Measurements from ENCODE around the gene TTLL6.
"Not testable (repeated sequence)": the region's sequence is repeated elsewhere in the genome, so short reads cannot be mapped to it uniquely, and the experiment has no call there.

The TTLL6 gene

GRCh38 chr17:48843187-48843900, 26.3 kb upstream of the TTLL6 start:
- no peak for TF ChIP-seq CTCF (IDR thresholded peaks at IDR 0.05; ENCODE audit: extremely low read depth, missing control alignments)
- DNase-seq (ENCODE audit: low spot score) = no peak

GRCh38 chr17:48842746-48843145, 25.7 kb upstream of the TTLL6 start:
- DNase-seq (ENCODE audit: low spot score) = no peak
- TF ChIP-seq CTCF (IDR thresholded peaks at IDR 0.05; ENCODE audit: extremely low read depth, missing control alignments) = no peak

GRCh38 chr17:48841395-48841831, 24.4 kb upstream of the TTLL6 start:
- peak; percentile 68 for DNase-seq (ENCODE audit: low spot score)
- no peak for TF ChIP-seq CTCF (IDR thresholded peaks at IDR 0.05; ENCODE audit: extremely low read depth, missing control alignments)

- TF ChIP-seq CTCF (IDR thresholded peaks at IDR 0.05; ENCODE audit: extremely low read depth, missing control alignments) = no peak
- DNase-seq (ENCODE audit: low spot score) = no peak
Observed at GRCh38 chr17:48840441-48840840, 23.4 kb upstream of the TTLL6 start.

- DNase-seq (ENCODE audit: low spot score) = not testable (repeated sequence)
Observed at GRCh38 chr17:48837458-48837857, 20.4 kb upstream of the TTLL6 start.

- no peak for TF ChIP-seq CTCF (IDR thresholded peaks at IDR 0.05; ENCODE audit: extremely low read depth, missing control alignments)
- DNase-seq (ENCODE audit: low spot score) = no peak
Observed at GRCh38 chr17:48835971-48836370, 18.9 kb upstream of the TTLL6 start.

GRCh38 chr17:48834973-48835372, 17.9 kb upstream of the TTLL6 start:
- TF ChIP-seq CTCF (IDR thresholded peaks at IDR 0.05; ENCODE audit: extremely low read depth, missing control alignments) = no peak
- no peak for DNase-seq (ENCODE audit: low spot score)

GRCh38 chr17:48831549-48831883, 14.5 kb upstream of the TTLL6 start:
- no peak for TF ChIP-seq CTCF (IDR thresholded peaks at IDR 0.05; ENCODE audit: extremely low read depth, missing control alignments)
- no peak for DNase-seq (ENCODE audit: low spot score)

Measured in GM20000 (cell line).